Activated CD4-positive, CD25-positive, alpha-beta regulatory T cell (primary cell): Measurements from ENCODE around the gene KDM6A.
"Not testable (repeated sequence)": the region's sequence is repeated elsewhere in the genome, so short reads cannot be mapped to it uniquely, and the experiment has no call there.

ENCODE experiments used
- DNase-seq, 4 experiments: peaks; one replicate each; lab custom pipeline; 2025; lab: John Stamatoyannopoulos, UW

The KDM6A gene

GRCh38 chrX:44889824-44890223 is 16.8 kb downstream of the KDM6A start:
- no peak for DNase-seq

- DNase-seq, result no peak
Observed at GRCh38 chrX:44890247-44890646, 17.3 kb downstream of the KDM6A start.

GRCh38 chrX:44890687-44891086 is 17.7 kb downstream of the KDM6A start:
- DNase-seq, result not testable (repeated sequence)

GRCh38 chrX:44891642-44892041 is 18.7 kb downstream of the KDM6A start:
- no peak for DNase-seq

- DNase-seq, result no peak
Observed at GRCh38 chrX:44896876-44897186, 23.8 kb downstream of the KDM6A start.

GRCh38 chrX:44897539-44897938 is 24.6 kb downstream of the KDM6A start:
- DNase-seq, result no peak

- no peak for DNase-seq
Observed at GRCh38 chrX:44898411-44899221, 25.6 kb downstream of the KDM6A start.

GRCh38 chrX:44899946-44900345 is 27.0 kb downstream of the KDM6A start:
- DNase-seq, result no peak

- DNase-seq, result no peak
Observed at GRCh38 chrX:44903107-44903506, 30.1 kb downstream of the KDM6A start.

GRCh38 chrX:44903830-44904530 is 31.0 kb downstream of the KDM6A start:
- DNase-seq, result no peak

GRCh38 chrX:44904542-44905115 is 31.6 kb downstream of the KDM6A start:
- no peak for DNase-seq

GRCh38 chrX:44906041-44906440 is 33.1 kb downstream of the KDM6A start:
- no peak for DNase-seq

- DNase-seq, result no peak
Observed at GRCh38 chrX:44906542-44906941, 33.6 kb downstream of the KDM6A start.

GRCh38 chrX:44908153-44908552 is 35.2 kb downstream of the KDM6A start:
- DNase-seq, result no peak

- no peak for DNase-seq
Observed at GRCh38 chrX:44908827-44909226, 35.8 kb downstream of the KDM6A start.

GRCh38 chrX:44910508-44910907 is 37.5 kb downstream of the KDM6A start:
- not testable (repeated sequence) for DNase-seq

GRCh38 chrX:44911074-44911600 is 38.1 kb downstream of the KDM6A start:
- DNase-seq, result not testable (repeated sequence)

- DNase-seq, result no peak
Observed at GRCh38 chrX:44913656-44914531, 40.9 kb downstream of the KDM6A start.

- DNase-seq, result no peak
Observed at GRCh38 chrX:44914532-44915198, 41.7 kb downstream of the KDM6A start.

- no peak for DNase-seq
Observed at GRCh38 chrX:44915361-44915868, 42.4 kb downstream of the KDM6A start.

GRCh38 chrX:44918722-44919121 is 45.7 kb downstream of the KDM6A start:
- no peak for DNase-seq
